Measurements from ENCODE around the gene CLNS1A. TPM values are rescaled to one million over a fixed set of nuclear protein-coding genes. Genes with fewer than 3 reads are reported as not detected.

CLNS1A gene
- total and polyA plus RNA-seq, 2 experiments from 2014 or later: 77.3 to 137 TPM

DNA sequence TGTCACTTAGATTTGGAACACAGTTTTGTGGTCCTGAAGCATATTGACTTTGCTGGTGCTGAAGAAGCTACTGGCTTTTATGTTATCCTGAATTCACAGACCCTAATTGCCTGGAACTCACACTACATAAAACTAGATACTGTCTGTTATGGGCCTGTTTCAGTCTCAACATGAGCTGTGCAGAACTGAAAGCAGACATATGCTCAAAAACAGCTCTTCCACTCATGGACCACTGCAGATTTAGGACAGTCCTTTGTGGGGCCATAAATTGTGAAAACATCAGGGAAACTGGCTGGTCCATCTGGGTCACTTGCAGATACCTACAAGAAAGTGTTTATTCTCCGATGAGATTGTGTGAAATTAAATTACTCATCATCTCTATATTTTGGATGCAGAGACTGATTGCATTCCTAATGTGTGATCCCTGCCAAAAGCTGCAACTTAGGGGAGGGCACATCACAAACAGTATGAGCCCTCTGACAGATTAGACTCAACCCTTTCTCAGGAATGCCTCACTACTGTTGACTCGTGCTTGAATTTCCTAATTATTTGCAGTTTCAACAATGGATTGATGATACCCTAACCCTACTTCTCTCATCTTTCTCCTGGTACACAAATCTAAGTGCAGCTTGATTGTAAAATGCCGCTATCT, 10.2 kb upstream of the CLNS1A start:
- no peaks in the 10 kb centered on the region for H3K9me2 ChIP-seq (replicated peaks; ENCODE audit: insufficient read depth)
- H3K27ac ChIP-seq: no peak overlapping the region
- no peak overlapping the region for H3K4me2 ChIP-seq
- H3K9me3 ChIP-seq (ENCODE audit: low read depth): no peaks in the 10 kb centered on the region
- no peaks in the 10 kb centered on the region for H3K79me2 ChIP-seq
- H3K4me1 ChIP-seq (ENCODE audit: insufficient read depth): no peaks in the 10 kb centered on the region
- no peaks in the 10 kb centered on the region for H3K27me3 ChIP-seq
- TF ChIP-seq EZH2phosphoT487 (IDR thresholded peaks at IDR 0.05; ENCODE audit: low read depth, severe bottlenecking, unreplicated experiment): no peak
- TF ChIP-seq EZH2 (IDR thresholded peaks at IDR 0.05; ENCODE audit: borderline replicate concordance): no peak
- TF ChIP-seq, protein P1, sequence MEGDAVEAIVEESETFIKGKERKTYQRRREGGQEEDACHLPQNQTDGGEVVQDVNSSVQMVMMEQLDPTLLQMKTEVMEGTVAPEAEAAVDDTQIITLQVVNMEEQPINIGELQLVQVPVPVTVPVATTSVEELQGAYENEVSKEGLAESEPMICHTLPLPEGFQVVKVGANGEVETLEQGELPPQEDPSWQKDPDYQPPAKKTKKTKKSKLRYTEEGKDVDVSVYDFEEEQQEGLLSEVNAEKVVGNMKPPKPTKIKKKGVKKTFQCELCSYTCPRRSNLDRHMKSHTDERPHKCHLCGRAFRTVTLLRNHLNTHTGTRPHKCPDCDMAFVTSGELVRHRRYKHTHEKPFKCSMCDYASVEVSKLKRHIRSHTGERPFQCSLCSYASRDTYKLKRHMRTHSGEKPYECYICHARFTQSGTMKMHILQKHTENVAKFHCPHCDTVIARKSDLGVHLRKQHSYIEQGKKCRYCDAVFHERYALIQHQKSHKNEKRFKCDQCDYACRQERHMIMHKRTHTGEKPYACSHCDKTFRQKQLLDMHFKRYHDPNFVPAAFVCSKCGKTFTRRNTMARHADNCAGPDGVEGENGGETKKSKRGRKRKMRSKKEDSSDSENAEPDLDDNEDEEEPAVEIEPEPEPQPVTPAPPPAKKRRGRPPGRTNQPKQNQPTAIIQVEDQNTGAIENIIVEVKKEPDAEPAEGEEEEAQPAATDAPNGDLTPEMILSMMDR (IDR thresholded peaks at IDR 0.05; ENCODE audit: poor library complexity): no peak
- no peaks in the 10 kb centered on the region for H3K36me3 ChIP-seq (replicated peaks; ENCODE audit: insufficient read depth, low read depth)
- H3K4me3 ChIP-seq: no peak overlapping the region
- H2AFZ ChIP-seq: no peak overlapping the region
- DNase-seq (ENCODE audit: low spot score): no peak
- H4K20me1 ChIP-seq (ENCODE audit: insufficient read depth, poor library complexity, severe bottlenecking): no peaks in the 10 kb centered on the region
- 85% methylated on average over 3 of the region's 3 CpGs for WGBS (ENCODE audit: low lambda C conversion rate, missing lambda C conversion rate)

DNA sequence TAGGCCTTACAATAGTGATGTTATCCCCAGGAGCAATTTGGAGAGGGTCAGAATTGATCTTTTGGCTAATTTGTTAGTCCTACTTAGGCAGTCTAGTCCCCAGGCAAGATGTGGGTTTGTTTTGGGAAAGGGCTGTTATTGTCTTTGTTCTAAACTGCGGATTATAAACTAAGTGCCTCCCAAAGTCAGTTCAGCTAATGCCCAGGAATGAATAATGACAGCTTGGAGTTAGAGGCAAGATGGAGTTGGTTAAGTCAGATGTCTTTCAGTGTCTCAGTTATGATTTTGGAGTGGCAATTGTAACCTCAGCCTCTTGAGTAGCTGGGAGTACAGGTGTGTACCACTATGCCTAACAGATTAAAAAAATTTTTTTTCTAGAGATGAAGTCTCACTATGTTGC, 7.3 kb upstream of the CLNS1A start:
- H4K20me1 ChIP-seq (ENCODE audit: insufficient read depth, poor library complexity, severe bottlenecking): no peaks in the 10 kb centered on the region
- H3K4me2 ChIP-seq: no peak overlapping the region
- TF ChIP-seq, protein P1 (IDR thresholded peaks at IDR 0.05; ENCODE audit: poor library complexity): no peak
- TF ChIP-seq EZH2 (IDR thresholded peaks at IDR 0.05; ENCODE audit: borderline replicate concordance) (no peak), EZH2phosphoT487 (IDR thresholded peaks at IDR 0.05; ENCODE audit: low read depth, severe bottlenecking, unreplicated experiment) (no peak)
- no peaks in the 10 kb centered on the region for H3K27me3 ChIP-seq
- H3K4me3 ChIP-seq: no peak overlapping the region
- no peak for DNase-seq (ENCODE audit: low spot score)
- WGBS (ENCODE audit: low lambda C conversion rate, missing lambda C conversion rate): 52% methylated on average over 1 of the region's 1 CpG
- no peaks in the 10 kb centered on the region for H3K36me3 ChIP-seq (replicated peaks; ENCODE audit: insufficient read depth, low read depth)
- no peaks in the 10 kb centered on the region for H3K9me3 ChIP-seq (ENCODE audit: low read depth)
- H3K9me2 ChIP-seq (replicated peaks; ENCODE audit: insufficient read depth): no peaks in the 10 kb centered on the region
- H3K4me1 ChIP-seq (ENCODE audit: insufficient read depth): no peaks in the 10 kb centered on the region
- no peak overlapping the region for H3K27ac ChIP-seq
- no peak overlapping the region for H2AFZ ChIP-seq
- H3K79me2 ChIP-seq: no peaks in the 10 kb centered on the region

GRCh38 chr11:77642228-77642627, 4.6 kb upstream of the CLNS1A start:
- WGBS (ENCODE audit: low lambda C conversion rate, missing lambda C conversion rate): 74% methylated on average over 2 of the region's 2 CpGs
- H3K79me2 ChIP-seq: peaks cover 3% of the 10 kb centered on the region
- no peaks in the 10 kb centered on the region for H3K4me1 ChIP-seq (ENCODE audit: insufficient read depth)
- H3K4me3 ChIP-seq: no peak overlapping the region
- H3K27ac ChIP-seq: no peak overlapping the region
- no peaks in the 10 kb centered on the region for H3K27me3 ChIP-seq
- no peak for TF ChIP-seq EZH2 (IDR thresholded peaks at IDR 0.05; ENCODE audit: borderline replicate concordance)
- TF ChIP-seq EZH2phosphoT487 (IDR thresholded peaks at IDR 0.05; ENCODE audit: low read depth, severe bottlenecking, unreplicated experiment): no peak
- TF ChIP-seq, protein P1 (IDR thresholded peaks at IDR 0.05; ENCODE audit: poor library complexity): no peak
- no peak for DNase-seq (ENCODE audit: low spot score)
- H3K4me2 ChIP-seq: no peak overlapping the region
- H3K9me3 ChIP-seq (ENCODE audit: low read depth): no peaks in the 10 kb centered on the region
- H2AFZ ChIP-seq: no peak overlapping the region
- H4K20me1 ChIP-seq (ENCODE audit: insufficient read depth, poor library complexity, severe bottlenecking): no peaks in the 10 kb centered on the region
- H3K9me2 ChIP-seq (replicated peaks; ENCODE audit: insufficient read depth): no peaks in the 10 kb centered on the region
- no peaks in the 10 kb centered on the region for H3K36me3 ChIP-seq (replicated peaks; ENCODE audit: insufficient read depth, low read depth)
